AG04449 (cell line): ENCODE measurements around the gene RGS6.

ENCODE experiments used
- CTCF ChIA-PET: fragments of 350-600 bp; formaldehyde crosslinking; extraction: SDS; loops from one replicate; lab custom pipeline; 2021; ENCODE audit warnings: antibody characterized with exemption; lab: Yijun Ruan, JAX
- POLR2A ChIA-PET: fragments of 400-600, 350-600 bp; formaldehyde crosslinking; extraction: SDS; loops from one replicate; lab custom pipeline; 2020; ENCODE audit warnings: antibody characterized with exemption, inconsistent platforms; lab: Yijun Ruan, JAX
- DNase-seq: peaks from one replicate; pipeline ENCODE4 v3.0.0-alpha.2; 2010; ENCODE audit warnings: low read depth, low spot score
- H3K4me3 ChIP-seq: 2 replicates; pipeline ENCODE4 v1.5.1; 2011; ENCODE audit warnings: low read depth, mild to moderate bottlenecking, control low read depth, low read length
- TF ChIP-seq, protein P1 (sequence below): IDR thresholded peaks from one replicate; pipeline ENCODE4 v1.5.1; 2011; ENCODE audit warnings: mild to moderate bottlenecking, moderate library complexity, low read length, control low read depth, inconsistent platforms; ENCODE audit not compliant: insufficient read depth; ENCODE audit errors: missing control alignments

The RGS6 gene

DNA sequence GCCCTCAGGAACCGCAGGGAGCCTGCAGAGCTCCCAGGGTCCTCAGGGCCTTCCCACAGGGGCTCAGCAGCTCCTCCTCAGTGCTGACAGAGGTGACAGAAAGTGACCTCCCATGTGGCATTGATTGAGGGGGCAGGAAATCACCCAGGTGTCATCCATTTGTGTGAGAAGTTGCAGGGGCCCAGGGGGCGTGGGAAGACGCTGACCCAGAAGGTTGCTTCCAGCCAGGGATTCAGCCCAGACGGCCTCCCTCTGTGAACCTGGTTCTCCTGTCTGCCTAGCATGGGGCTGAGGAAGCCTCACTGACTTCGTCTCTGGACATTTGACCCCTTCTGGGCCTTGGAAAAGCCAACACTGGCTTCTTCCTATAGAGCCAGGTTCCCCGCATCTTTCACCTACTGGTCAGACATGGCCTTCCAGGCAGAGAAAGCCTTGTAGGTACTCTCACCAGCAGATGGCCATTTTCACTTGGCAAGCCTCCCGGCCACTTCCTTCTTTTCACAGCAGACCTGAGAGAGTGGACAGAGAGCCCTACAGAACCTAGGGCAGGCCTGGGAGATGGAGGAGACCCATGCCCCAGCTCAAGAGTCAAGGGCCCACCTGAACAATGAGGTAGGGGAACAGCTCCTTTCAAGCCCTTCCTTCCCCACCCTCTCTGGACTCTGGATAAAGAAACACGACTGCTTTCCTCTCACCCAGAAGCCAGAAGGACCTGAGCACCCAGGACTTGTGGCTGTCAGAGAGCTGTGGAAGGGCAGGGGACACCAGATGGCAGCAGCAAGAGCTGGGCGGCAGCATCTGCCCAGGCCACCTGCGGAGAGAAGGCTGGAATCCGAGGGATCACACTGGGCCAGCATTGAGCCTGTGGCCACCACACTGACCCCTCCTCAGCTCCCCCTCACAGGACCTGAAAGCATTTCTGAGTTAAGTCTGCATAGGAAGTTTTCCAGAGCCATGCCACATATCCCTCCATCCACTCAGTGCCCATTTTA lies 583.8 kb downstream of the RGS6 start:
- no peak for DNase-seq
- ChIA-PET POLR2A (interaction anchor here (0.8 to 1.2 kb wide), 2 partner anchors 378 to 380 kb away, joined by 3 read pairs; partner anchors contain the start of gene DPF3), CTCF (interaction anchor here (0.7 to 24.4 kb wide), 61 partner anchors 11 to 957 kb away, joined by 3 to 782 read pairs (median 5); partner anchors contain the start of gene DPF3)
- TF ChIP-seq, protein P1, sequence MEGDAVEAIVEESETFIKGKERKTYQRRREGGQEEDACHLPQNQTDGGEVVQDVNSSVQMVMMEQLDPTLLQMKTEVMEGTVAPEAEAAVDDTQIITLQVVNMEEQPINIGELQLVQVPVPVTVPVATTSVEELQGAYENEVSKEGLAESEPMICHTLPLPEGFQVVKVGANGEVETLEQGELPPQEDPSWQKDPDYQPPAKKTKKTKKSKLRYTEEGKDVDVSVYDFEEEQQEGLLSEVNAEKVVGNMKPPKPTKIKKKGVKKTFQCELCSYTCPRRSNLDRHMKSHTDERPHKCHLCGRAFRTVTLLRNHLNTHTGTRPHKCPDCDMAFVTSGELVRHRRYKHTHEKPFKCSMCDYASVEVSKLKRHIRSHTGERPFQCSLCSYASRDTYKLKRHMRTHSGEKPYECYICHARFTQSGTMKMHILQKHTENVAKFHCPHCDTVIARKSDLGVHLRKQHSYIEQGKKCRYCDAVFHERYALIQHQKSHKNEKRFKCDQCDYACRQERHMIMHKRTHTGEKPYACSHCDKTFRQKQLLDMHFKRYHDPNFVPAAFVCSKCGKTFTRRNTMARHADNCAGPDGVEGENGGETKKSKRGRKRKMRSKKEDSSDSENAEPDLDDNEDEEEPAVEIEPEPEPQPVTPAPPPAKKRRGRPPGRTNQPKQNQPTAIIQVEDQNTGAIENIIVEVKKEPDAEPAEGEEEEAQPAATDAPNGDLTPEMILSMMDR, result peak; percentile 12
- H3K4me3 ChIP-seq, result no peak overlapping the region

DNA sequence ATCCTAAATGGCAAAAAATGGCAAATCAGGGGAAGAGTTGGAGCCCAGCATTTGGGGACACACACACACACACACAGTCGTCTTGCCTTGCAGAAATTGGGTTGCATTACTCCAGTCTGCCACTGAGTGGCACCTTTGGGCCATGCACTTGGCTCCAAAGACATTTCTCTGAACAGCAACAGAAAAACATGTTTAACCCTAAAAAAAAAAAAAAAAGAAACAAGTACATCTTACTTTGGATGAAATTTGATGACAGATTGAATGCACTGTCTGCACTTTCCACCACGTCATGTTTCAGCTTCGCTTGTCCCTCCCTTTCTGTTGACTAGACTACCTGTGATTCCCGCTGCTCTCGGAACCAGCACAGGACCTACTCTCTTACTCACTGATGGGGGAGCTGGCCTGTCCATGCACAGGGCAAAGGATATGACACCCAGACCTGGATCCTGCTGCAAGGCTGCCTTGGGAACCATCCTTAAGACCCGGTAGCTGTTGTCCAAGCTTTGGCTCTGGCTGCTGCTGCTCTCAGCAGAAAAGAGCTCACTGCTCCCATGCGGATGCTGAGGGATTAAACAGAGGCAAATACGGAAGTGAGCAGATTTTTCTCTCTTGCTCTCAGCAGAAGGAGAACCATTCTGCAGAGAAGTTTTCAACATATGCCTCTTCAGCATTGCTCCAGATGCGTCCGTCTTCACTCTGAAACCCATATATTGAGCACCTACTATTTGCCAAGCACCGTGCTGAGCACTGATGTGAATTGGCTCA lies 584.9 kb downstream of the RGS6 start:
- TF ChIP-seq, protein P1, result peak; percentile 84
- POLR2A ChIA-PET, result interaction anchor here (0.7 to 1.2 kb wide), 3 partner anchors 137 to 379 kb away, joined by 3 to 4 read pairs (median 3); partner anchors contain the start of gene DPF3
- peak; percentile 56 for DNase-seq
- 0 out of 2 replicates have a peak overlapping the region, but pooled peaks have one; percentile 9 for H3K4me3 ChIP-seq
- CTCF ChIA-PET, result interaction anchor here (0.6 to 24.4 kb wide), 62 partner anchors 11 to 858 kb away, joined by 3 to 782 read pairs (median 4); partner anchors contain the start of gene DPF3

DNA sequence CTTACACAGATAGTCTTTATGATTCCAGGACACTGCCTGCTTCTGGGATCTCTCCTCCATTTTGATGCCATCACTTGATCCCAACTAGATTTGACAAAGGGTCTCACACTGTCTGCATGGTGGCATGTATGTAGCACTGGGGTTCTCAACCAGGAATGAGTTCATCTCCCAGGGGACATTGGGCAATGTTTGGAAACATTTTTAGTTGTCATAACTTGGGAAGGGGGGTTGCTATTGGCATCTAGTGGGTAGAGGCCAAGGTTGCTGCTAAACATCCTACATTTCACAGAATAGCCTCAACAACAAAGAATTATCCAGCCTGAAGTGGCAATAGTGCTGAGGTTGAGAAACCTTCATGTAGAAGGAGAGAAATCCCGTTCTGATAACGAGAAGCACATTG lies 585.5 kb downstream of the RGS6 start:
- ChIA-PET CTCF (interaction anchor here (0.6 to 24.4 kb wide), 31 partner anchors 11 to 431 kb away, joined by 3 to 782 read pairs (median 6); partner anchors contain the start of gene DPF3), POLR2A (no interaction called here)
- TF ChIP-seq, protein P1, result no peak
- H3K4me3 ChIP-seq, result no peak overlapping the region
- DNase-seq, result no peak

DNA sequence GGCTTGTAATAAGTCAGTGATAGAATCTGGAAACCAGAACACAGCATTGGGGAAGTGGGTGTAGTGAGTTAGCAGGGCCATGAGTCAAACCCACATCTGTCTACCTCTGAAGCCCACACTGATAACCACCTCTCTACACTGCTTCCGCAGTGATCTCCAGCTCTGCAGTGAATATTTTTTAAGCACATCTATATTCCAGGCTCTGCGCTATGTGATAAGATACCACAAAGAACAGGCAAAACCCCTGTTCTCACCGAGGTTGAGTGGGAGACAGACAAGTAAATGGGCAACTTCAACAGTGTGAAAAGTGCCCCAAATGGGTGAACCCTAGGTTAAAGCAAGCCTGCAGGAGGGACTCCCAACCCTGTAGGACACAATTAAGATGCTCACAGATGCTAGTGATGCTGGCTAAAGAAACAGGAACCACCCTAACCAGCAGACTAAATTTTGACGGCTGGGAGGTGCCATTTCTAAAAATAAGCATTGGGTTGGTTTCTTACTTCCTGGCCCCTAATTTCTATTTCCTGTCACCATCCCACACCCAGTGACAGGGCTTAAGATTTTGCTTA lies 586.7 kb downstream of the RGS6 start:
- TF ChIP-seq, protein P1, result no peak
- POLR2A ChIA-PET, result no interaction called here

DNA sequence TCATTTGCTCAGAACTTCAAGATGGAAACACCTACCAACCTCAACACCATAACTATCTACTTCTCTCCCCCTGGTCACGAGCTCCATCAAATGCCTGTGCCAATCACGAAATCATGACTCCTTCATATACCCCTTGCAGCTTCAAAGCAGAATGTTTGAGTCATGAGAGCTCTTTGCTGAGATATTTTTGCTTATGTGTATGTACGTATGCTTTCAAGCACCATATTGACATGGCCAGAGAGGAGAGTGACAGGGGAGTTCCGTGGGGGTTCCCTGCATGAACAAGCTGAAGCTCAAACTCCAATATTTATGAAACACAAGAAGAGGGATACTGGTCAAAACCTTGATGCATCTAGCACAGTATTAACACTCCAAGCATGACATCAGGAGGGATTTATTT lies 587.3 kb downstream of the RGS6 start:
- no peak for DNase-seq
- TF ChIP-seq, protein P1, result no peak
- no peak overlapping the region for H3K4me3 ChIP-seq
- POLR2A ChIA-PET, result no interaction called here
- CTCF ChIA-PET, result interaction anchor here (1.0 to 24.4 kb wide), 3 partner anchors 372 to 430 kb away, joined by 3 to 782 read pairs (median 299); no protein-coding TSS in a partner anchor

More for the DNA sequence above, 586.7 kb downstream of the RGS6 start:
- H3K4me3 ChIP-seq, result no peak overlapping the region
- DNase-seq, result no peak
- CTCF ChIA-PET, result interaction anchor here (1.0 to 24.4 kb wide), 5 partner anchors 9 to 430 kb away, joined by 3 to 782 read pairs (median 42); no protein-coding TSS in a partner anchor
